Measurements from ENCODE around the gene MAGEB6. TPM values are rescaled to one million over a fixed set of nuclear protein-coding genes. Genes with fewer than 3 reads are reported as not detected.
"Not testable (repeated sequence)": the region's sequence is repeated elsewhere in the genome, so short reads cannot be mapped to it uniquely, and the experiment has no call there.

Gene MAGEB6
- total and polyA plus RNA-seq, 4 donors, result not detected

DNA sequence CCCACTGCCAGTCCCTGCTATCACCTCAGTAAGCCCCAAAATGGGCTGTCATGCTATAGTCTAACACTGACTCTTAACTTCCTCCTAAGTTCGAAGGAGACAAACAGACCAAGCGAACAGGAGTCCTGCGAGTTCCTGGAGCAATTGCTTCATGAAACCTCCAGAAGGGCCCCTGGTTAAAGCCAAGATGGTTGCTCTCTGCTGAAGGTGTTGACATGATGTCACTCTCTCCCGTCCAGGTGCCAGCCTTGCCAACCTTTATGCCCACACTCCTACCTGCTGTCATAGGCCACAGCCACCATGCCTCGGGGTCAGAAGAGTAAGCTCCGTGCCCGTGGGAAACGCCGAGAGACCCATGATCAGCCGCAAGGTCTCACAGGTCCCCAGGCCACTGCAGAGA, 31.9 kb upstream of the MAGEB6 start, which contains the start of gene MAGEB6B:
Gene MAGEB6B (plus strand): TSS at position 301 of the 400 bp plus-strand sequence. CDS start 0 bp downstream, at position 301.
- no peaks in the 10 kb centered on the region for H3K36me3 ChIP-seq (ENCODE audit: control insufficient read depth in 4 of 4, insufficient read depth in 3 of 4, low read depth in 1 of 4, low read length in 3 of 4)
- WGBS, result 91% methylated on average over 10 of the region's 10 CpGs
- DNase-seq (ENCODE audit: low spot score), result no peak
- no peaks in the 10 kb centered on the region for H3K4me1 ChIP-seq (ENCODE audit: control insufficient read depth in 4 of 4, insufficient read depth in 4 of 4, low read length in 3 of 4)
- H3K27ac ChIP-seq (ENCODE audit: low read depth in 1 of 2, low read length in 2 of 2), result no peak within 1 kb of the TSS
- H3K27me3 ChIP-seq (ENCODE audit: control insufficient read depth in 4 of 4, insufficient read depth in 4 of 4, low read length in 3 of 4), result no peaks in the 10 kb centered on the region
- H3K9me3 ChIP-seq (ENCODE audit: control insufficient read depth in 4 of 4, low read length in 3 of 4), result no peaks in the 10 kb centered on the region
- TF ChIP-seq FOXA2 (IDR thresholded peaks at IDR 0.05), result no peak
- no peak within 1 kb of the TSS for H3K9ac ChIP-seq (ENCODE audit: low read depth in 1 of 2, low read length in 2 of 2)
- H3K4me3 ChIP-seq (ENCODE audit: low read depth in 1 of 3, low read length in 3 of 3), result no peak within 1 kb of the TSS

DNA sequence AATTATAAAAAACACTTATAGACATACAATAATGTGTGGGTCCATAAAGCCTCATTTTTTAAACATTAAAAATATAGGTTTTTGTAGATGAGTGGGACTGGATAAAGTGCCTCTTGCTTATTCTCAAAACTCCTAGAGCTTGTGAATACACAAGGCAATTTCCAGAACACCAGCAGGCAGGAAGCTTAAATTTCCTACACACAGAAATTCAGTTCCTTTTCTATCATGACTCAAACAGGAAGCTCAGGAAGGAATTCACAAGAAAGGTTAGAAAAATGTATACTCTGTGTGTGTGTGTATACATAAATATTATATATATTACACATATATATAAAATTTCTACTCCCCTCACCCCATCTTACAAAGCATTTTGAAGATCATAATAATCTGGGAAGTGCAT, 11.3 kb downstream of the MAGEB6 start:
- no peak for DNase-seq (ENCODE audit: low spot score)
- no peaks in the 10 kb centered on the region for H3K4me1 ChIP-seq (ENCODE audit: control insufficient read depth in 4 of 4, insufficient read depth in 4 of 4, low read length in 3 of 4)
- H3K36me3 ChIP-seq (ENCODE audit: control insufficient read depth in 4 of 4, insufficient read depth in 3 of 4, low read depth in 1 of 4, low read length in 3 of 4), result no peaks in the 10 kb centered on the region
- TF ChIP-seq, protein P1, sequence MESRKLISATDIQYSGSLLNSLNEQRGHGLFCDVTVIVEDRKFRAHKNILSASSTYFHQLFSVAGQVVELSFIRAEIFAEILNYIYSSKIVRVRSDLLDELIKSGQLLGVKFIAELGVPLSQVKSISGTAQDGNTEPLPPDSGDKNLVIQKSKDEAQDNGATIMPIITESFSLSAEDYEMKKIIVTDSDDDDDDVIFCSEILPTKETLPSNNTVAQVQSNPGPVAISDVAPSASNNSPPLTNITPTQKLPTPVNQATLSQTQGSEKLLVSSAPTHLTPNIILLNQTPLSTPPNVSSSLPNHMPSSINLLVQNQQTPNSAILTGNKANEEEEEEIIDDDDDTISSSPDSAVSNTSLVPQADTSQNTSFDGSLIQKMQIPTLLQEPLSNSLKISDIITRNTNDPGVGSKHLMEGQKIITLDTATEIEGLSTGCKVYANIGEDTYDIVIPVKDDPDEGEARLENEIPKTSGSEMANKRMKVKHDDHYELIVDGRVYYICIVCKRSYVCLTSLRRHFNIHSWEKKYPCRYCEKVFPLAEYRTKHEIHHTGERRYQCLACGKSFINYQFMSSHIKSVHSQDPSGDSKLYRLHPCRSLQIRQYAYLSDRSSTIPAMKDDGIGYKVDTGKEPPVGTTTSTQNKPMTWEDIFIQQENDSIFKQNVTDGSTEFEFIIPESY (IDR thresholded peaks at IDR 0.05), result no peak
- no peak overlapping the region for H3K9ac ChIP-seq (ENCODE audit: low read depth in 1 of 2, low read length in 2 of 2)
- H3K27me3 ChIP-seq (ENCODE audit: control insufficient read depth in 4 of 4, insufficient read depth in 4 of 4, low read length in 3 of 4), result no peaks in the 10 kb centered on the region
- H3K4me3 ChIP-seq (ENCODE audit: low read depth in 1 of 3, low read length in 3 of 3), result no peak overlapping the region
- no peak overlapping the region for H3K27ac ChIP-seq (ENCODE audit: low read depth in 1 of 2, low read length in 2 of 2)
- peaks cover 0 to 2% (median 0%) of the 10 kb centered on the region in 4 donors for H3K9me3 ChIP-seq (ENCODE audit: control insufficient read depth in 4 of 4, low read length in 3 of 4)

DNA sequence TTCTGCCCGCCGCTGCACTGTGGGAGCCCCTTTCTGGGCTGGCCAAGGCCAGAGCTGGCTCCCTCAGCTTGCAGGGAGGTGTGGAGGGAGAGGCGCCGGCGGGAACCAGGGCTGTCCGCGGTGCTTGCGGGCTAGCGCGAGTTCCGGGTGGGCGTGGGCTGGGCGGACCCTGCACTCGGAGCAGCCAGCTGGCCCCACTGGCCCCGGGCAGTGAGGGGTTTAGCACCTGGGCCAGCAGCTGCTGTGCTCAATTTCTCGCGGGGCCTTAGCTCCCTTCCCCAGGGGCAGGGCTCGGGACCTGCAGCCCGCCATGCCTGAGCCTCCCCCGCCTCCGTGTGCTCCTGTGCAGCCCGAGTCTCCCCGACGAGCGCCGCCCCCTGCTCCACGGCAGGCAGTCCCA, 12.5 kb downstream of the MAGEB6 start:
- not testable (repeated sequence) for H3K36me3 ChIP-seq (ENCODE audit: control insufficient read depth in 4 of 4, insufficient read depth in 3 of 4, low read depth in 1 of 4, low read length in 3 of 4); H3K9ac ChIP-seq (ENCODE audit: low read depth in 1 of 2, low read length in 2 of 2); H3K4me3 ChIP-seq (ENCODE audit: low read depth in 1 of 3, low read length in 3 of 3); H3K9me3 ChIP-seq (ENCODE audit: control insufficient read depth in 4 of 4, low read length in 3 of 4); H3K27ac ChIP-seq (ENCODE audit: low read depth in 1 of 2, low read length in 2 of 2); H3K27me3 ChIP-seq (ENCODE audit: control insufficient read depth in 4 of 4, insufficient read depth in 4 of 4, low read length in 3 of 4); DNase-seq (ENCODE audit: low spot score); H3K4me1 ChIP-seq (ENCODE audit: control insufficient read depth in 4 of 4, insufficient read depth in 4 of 4, low read length in 3 of 4)
- WGBS, result 93% methylated on average over 27 of the region's 27 CpGs

DNA sequence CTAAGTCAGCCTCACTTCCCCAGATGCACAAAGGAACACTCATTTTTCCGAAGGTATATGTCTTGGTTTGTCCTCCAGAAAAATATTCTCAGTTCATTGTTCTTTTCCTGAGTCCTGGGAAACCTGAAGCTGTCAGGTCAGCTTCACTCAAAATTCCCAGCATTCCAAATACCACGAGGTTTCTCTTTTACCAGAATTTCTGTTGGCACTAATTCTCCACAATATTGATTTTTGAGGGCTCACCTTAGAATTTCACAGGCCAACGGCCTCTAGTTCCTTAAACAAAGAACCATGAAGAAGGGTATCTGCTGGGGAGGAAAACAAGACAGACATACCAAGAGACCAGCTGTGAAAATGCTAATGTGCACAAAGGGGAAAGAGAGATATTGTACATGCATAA, 15.8 kb downstream of the MAGEB6 start:
- H3K27me3 ChIP-seq (ENCODE audit: control insufficient read depth in 4 of 4, insufficient read depth in 4 of 4, low read length in 3 of 4), result no peaks in the 10 kb centered on the region
- WGBS, result 38% methylated on average over 3 of the region's 3 CpGs
- H3K9me3 ChIP-seq (ENCODE audit: control insufficient read depth in 4 of 4, low read length in 3 of 4), result no peaks in the 10 kb centered on the region
- no peaks in the 10 kb centered on the region for H3K36me3 ChIP-seq (ENCODE audit: control insufficient read depth in 4 of 4, insufficient read depth in 3 of 4, low read depth in 1 of 4, low read length in 3 of 4)
- DNase-seq (ENCODE audit: low spot score), result no peak
- no peak overlapping the region for H3K4me3 ChIP-seq (ENCODE audit: low read depth in 1 of 3, low read length in 3 of 3)
- no peaks in the 10 kb centered on the region for H3K4me1 ChIP-seq (ENCODE audit: control insufficient read depth in 4 of 4, insufficient read depth in 4 of 4, low read length in 3 of 4)
- no peak overlapping the region for H3K9ac ChIP-seq (ENCODE audit: low read depth in 1 of 2, low read length in 2 of 2)
- no peak overlapping the region for H3K27ac ChIP-seq (ENCODE audit: low read depth in 1 of 2, low read length in 2 of 2)
- TF ChIP-seq FOXA2 (IDR thresholded peaks at IDR 0.05) (no peak), EGR1 (IDR thresholded peaks at IDR 0.05; ENCODE audit: low read depth in 2 of 2) (no peak), RXRA (IDR thresholded peaks at IDR 0.05) (no peak), HNF4A (conservative IDR thresholded peaks at IDR 0.05) (no peak), TAF1 (conservative IDR thresholded peaks at IDR 0.05) (no peak), SP1 (IDR thresholded peaks at IDR 0.05) (no peak), RAD21 (IDR thresholded peaks at IDR 0.05) (no peak), JUND (IDR thresholded peaks at IDR 0.05) (no peak), FOXA1 (IDR thresholded peaks at IDR 0.05) (no peak), YY1 (IDR thresholded peaks at IDR 0.05) (no peak)
- TF ChIP-seq, protein P2, sequence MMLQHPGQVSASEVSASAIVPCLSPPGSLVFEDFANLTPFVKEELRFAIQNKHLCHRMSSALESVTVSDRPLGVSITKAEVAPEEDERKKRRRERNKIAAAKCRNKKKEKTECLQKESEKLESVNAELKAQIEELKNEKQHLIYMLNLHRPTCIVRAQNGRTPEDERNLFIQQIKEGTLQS (IDR thresholded peaks at IDR 0.05), result no peak
- TF ChIP-seq, protein P1 (IDR thresholded peaks at IDR 0.05), result no peak
- TF ChIP-seq, protein P3, sequence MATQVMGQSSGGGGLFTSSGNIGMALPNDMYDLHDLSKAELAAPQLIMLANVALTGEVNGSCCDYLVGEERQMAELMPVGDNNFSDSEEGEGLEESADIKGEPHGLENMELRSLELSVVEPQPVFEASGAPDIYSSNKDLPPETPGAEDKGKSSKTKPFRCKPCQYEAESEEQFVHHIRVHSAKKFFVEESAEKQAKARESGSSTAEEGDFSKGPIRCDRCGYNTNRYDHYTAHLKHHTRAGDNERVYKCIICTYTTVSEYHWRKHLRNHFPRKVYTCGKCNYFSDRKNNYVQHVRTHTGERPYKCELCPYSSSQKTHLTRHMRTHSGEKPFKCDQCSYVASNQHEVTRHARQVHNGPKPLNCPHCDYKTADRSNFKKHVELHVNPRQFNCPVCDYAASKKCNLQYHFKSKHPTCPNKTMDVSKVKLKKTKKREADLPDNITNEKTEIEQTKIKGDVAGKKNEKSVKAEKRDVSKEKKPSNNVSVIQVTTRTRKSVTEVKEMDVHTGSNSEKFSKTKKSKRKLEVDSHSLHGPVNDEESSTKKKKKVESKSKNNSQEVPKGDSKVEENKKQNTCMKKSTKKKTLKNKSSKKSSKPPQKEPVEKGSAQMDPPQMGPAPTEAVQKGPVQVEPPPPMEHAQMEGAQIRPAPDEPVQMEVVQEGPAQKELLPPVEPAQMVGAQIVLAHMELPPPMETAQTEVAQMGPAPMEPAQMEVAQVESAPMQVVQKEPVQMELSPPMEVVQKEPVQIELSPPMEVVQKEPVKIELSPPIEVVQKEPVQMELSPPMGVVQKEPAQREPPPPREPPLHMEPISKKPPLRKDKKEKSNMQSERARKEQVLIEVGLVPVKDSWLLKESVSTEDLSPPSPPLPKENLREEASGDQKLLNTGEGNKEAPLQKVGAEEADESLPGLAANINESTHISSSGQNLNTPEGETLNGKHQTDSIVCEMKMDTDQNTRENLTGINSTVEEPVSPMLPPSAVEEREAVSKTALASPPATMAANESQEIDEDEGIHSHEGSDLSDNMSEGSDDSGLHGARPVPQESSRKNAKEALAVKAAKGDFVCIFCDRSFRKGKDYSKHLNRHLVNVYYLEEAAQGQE (IDR thresholded peaks at IDR 0.05), result no peak
- TF ChIP-seq, protein P4, sequence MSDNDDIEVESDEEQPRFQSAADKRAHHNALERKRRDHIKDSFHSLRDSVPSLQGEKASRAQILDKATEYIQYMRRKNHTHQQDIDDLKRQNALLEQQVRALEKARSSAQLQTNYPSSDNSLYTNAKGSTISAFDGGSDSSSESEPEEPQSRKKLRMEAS (IDR thresholded peaks at IDR 0.05), result no peak
